Regular cardiac myocyte (primary cell): ENCODE data around the gene INAFM1. TPM values are rescaled to one million over a fixed set of nuclear protein-coding genes. Genes with fewer than 3 reads are reported as not detected.

Experiments used
- total RNA-seq: library from RNA; depleted of rRNA; stranded (reverse); fragments of >200 nt; gene quantifications from 2 replicates; pipeline ENCODE4 v1.2.3, GENCODE V29; 2014

Gene INAFM1
- total RNA-seq = 2.1 and 2.3 TPM in 2 replicates

GRCh38 chr19:47274071-47274890 lies at the start of gene INAFM1:
Gene INAFM1, plus strand, starts transcription at chr19:47274885. Its CDS starts 35 bp downstream, at chr19:47274920.

GRCh38 chr19:47230921-47231214 lies 43.8 kb upstream of the INAFM1 start, which contains the start of gene BBC3:
Gene BBC3, minus strand, starts transcription at chr19:47231199. Its CDS starts 2,768 bp downstream, at chr19:47228431.

GRCh38 chr19:47255879-47256692 lies 18.6 kb upstream of the INAFM1 start, which contains the start of gene CCDC9:
Gene CCDC9, plus strand, starts transcription at chr19:47256525. Its CDS starts 1,876 bp downstream, at chr19:47258401.

GRCh38 chr19:47309608-47310007 lies 34.9 kb downstream of the INAFM1 start, which contains the start of gene C5AR1:
Gene C5AR1, plus strand, starts transcription at chr19:47309861. Its CDS starts 35 bp downstream, at chr19:47309896.

Other genes with a start within 250 kb of the INAFM1 start
- 13.5 and 21.7 TPM in 2 replicates for gene TMEM160, start 226.3 kb upstream of the INAFM1 start, total RNA-seq
- 3.9 and 23.0 TPM in 2 replicates for gene ZC3H4, start 161.1 kb upstream of the INAFM1 start, total RNA-seq
- gene SAE1, start 144.1 kb upstream of the INAFM1 start, total RNA-seq = 94.4 and 192 TPM in 2 replicates
- 10.2 and 16.1 TPM in 2 replicates for gene BBC3, start 43.7 kb upstream of the INAFM1 start, total RNA-seq
- gene CCDC9, start 18.4 kb upstream of the INAFM1 start, total RNA-seq = 6.2 and 20.1 TPM in 2 replicates
- gene C5AR1, start 35.0 kb downstream of the INAFM1 start, total RNA-seq = 0.28 and 0.58 TPM in 2 replicates
- under 0.01 TPM in 2 replicates for gene C5AR2, start 57.3 kb downstream of the INAFM1 start, total RNA-seq
- gene DHX34, start 74.4 kb downstream of the INAFM1 start, total RNA-seq = 9.6 and 17.6 TPM in 2 replicates
- gene MEIS3, start 144.6 kb downstream of the INAFM1 start, total RNA-seq = 24.3 and 56.7 TPM in 2 replicates
- not detected in 2 replicates for gene SLC8A2, start 197.0 kb downstream of the INAFM1 start, total RNA-seq
- 3.7 and 4.2 TPM in 2 replicates for gene KPTN, start 209.3 kb downstream of the INAFM1 start, total RNA-seq
- gene NAPA, start 240.2 kb downstream of the INAFM1 start, total RNA-seq = 64.0 and 64.6 TPM in 2 replicates